ENCODE data around the gene SLC4A5. TPM values are rescaled to one million over a fixed set of nuclear protein-coding genes. Genes with fewer than 3 reads are reported as not detected.

The SLC4A5 gene
- total RNA-seq, 4 donors from 2014 or later = 18.3 to 94.5 (median 59.8) TPM

- WGBS, 2 donors = 89 to 94% methylated on average over 3 of the region's 3 CpGs
- Histone ChIP-seq H3K36me3 (no peaks in the 10 kb centered on the region), H3K4me1 (peaks cover 14 to 22% of the 10 kb centered on the region in 2 donors), H3K27ac (no peak overlapping the region), H3K27me3 (no peaks in the 10 kb centered on the region), H3K9me3 (no peaks in the 10 kb centered on the region), H3K4me3 (replicated peaks in 1 of 3) (no peak overlapping the region)
- TF ChIP-seq POLR2A (IDR thresholded peaks at IDR 0.05) = no peak
- TF ChIP-seq, protein P1, sequence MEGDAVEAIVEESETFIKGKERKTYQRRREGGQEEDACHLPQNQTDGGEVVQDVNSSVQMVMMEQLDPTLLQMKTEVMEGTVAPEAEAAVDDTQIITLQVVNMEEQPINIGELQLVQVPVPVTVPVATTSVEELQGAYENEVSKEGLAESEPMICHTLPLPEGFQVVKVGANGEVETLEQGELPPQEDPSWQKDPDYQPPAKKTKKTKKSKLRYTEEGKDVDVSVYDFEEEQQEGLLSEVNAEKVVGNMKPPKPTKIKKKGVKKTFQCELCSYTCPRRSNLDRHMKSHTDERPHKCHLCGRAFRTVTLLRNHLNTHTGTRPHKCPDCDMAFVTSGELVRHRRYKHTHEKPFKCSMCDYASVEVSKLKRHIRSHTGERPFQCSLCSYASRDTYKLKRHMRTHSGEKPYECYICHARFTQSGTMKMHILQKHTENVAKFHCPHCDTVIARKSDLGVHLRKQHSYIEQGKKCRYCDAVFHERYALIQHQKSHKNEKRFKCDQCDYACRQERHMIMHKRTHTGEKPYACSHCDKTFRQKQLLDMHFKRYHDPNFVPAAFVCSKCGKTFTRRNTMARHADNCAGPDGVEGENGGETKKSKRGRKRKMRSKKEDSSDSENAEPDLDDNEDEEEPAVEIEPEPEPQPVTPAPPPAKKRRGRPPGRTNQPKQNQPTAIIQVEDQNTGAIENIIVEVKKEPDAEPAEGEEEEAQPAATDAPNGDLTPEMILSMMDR (IDR thresholded peaks at IDR 0.05) = peak in 1 of 6 experiments; percentile 2
- intact Hi-C loops (cut with DNase I) = loop anchor here (10.0 kb wide), 1 partner anchor 508 kb away; the partner anchor contains the start of gene STAMBP
- DNase-seq = peak; percentile 37 to 52
These were observed 10.6 kb downstream of the SLC4A5 start for GRCh38 chr2:74332550-74333174.

GRCh38 chr2:74328573-74328972, 14.6 kb downstream of the SLC4A5 start:
- Histone ChIP-seq H3K4me1 (peaks cover 38 to 46% of the 10 kb centered on the region in 2 donors), H3K27ac (peak overlapping the region; percentile 67 to 81 (median 70)), H3K9me3 (no peaks in the 10 kb centered on the region), H3K4me3 (replicated peaks in 1 of 3) (no peak overlapping the region), H3K36me3 (no peaks in the 10 kb centered on the region), H3K27me3 (no peaks in the 10 kb centered on the region)
- intact Hi-C loops (cut with DNase I) = no loop called here
- no peak for DNase-seq
- no peak for TF ChIP-seq POLR2A (IDR thresholded peaks at IDR 0.05)
- TF ChIP-seq, protein P1 (IDR thresholded peaks at IDR 0.05) = no peak
- WGBS, 2 donors = 75 to 84% methylated on average over 2 of the region's 2 CpGs

GRCh38 chr2:74328074-74328473, 15.1 kb downstream of the SLC4A5 start:
- Histone ChIP-seq H3K4me3 (replicated peaks in 1 of 3) (no peak overlapping the region), H3K27me3 (no peaks in the 10 kb centered on the region), H3K9me3 (no peaks in the 10 kb centered on the region), H3K27ac (peak overlapping the region; percentile 67 to 81 (median 70)), H3K36me3 (no peaks in the 10 kb centered on the region), H3K4me1 (peaks cover 38 to 45% of the 10 kb centered on the region in 2 donors)
- intact Hi-C loops (cut with DNase I) = no loop called here
- 32 to 53% methylated on average over 2 of the region's 2 CpGs for WGBS, 2 donors
- peak; percentile 68 to 74 for DNase-seq
- TF ChIP-seq, protein P1 (IDR thresholded peaks at IDR 0.05) = no peak
- TF ChIP-seq POLR2A (IDR thresholded peaks at IDR 0.05) = peak in 1 of 2 donors; percentile 12

GRCh38 chr2:74327627-74328026, 15.6 kb downstream of the SLC4A5 start:
- no peak for TF ChIP-seq POLR2A (IDR thresholded peaks at IDR 0.05)
- TF ChIP-seq, protein P1 (IDR thresholded peaks at IDR 0.05) = no peak
- no peaks in the 10 kb centered on the region for H3K9me3 ChIP-seq
- intact Hi-C loops (cut with DNase I) = no loop called here
- peak overlapping the region; percentile 67 to 81 (median 70) for H3K27ac ChIP-seq
- H3K36me3 ChIP-seq = no peaks in the 10 kb centered on the region
- DNase-seq = no peak
- H3K4me1 ChIP-seq = peaks cover 38 to 42% of the 10 kb centered on the region in 2 donors
- WGBS, 2 donors = 41 to 45% methylated on average over 1 of the region's 1 CpG
- H3K4me3 ChIP-seq (replicated peaks in 1 of 3) = no peak overlapping the region
- no peaks in the 10 kb centered on the region for H3K27me3 ChIP-seq

GRCh38 chr2:74327199-74327598, 16.0 kb downstream of the SLC4A5 start:
- H3K27me3 ChIP-seq = no peaks in the 10 kb centered on the region
- no peaks in the 10 kb centered on the region for H3K9me3 ChIP-seq
- H3K4me3 ChIP-seq (replicated peaks in 1 of 3) = no peak overlapping the region
- DNase-seq = peak; percentile 61 to 68
- TF ChIP-seq, protein P1 (IDR thresholded peaks at IDR 0.05) = no peak
- no peak for TF ChIP-seq POLR2A (IDR thresholded peaks at IDR 0.05)
- intact Hi-C loops (cut with DNase I) = no loop called here
- H3K36me3 ChIP-seq = no peaks in the 10 kb centered on the region
- peak overlapping the region; percentile 67 to 81 (median 70) for H3K27ac ChIP-seq
- WGBS, 2 donors = 27 to 34% methylated on average over 5 of the region's 5 CpGs
- H3K4me1 ChIP-seq = peaks cover 38 to 42% of the 10 kb centered on the region in 2 donors

Measured in thyroid gland (tissue), 4 donors.